Vagina (tissue), 2 donors: ENCODE measurements around the gene RPL10.

Experiments
- CTCF ChIP-seq, 3 experiments: fragments of 450-650 bp in 2 of 3; fragments of 200-600 bp in 1 of 3; sonication (generic) in 1 of 3; IDR thresholded peaks; one replicate each; pipeline ENCODE4 v1.5.1; 2017 to 2019; ENCODE audit warnings: antibody characterized with exemption in 3 of 3, mild to moderate bottlenecking in 2 of 3, moderate library complexity in 2 of 3
- POLR2A ChIP-seq, 2 donors: fragments of 450-650 bp; IDR thresholded peaks; one replicate each; pipeline ENCODE4 v1.6.1; 2017; ENCODE audit warnings: antibody characterized with exemption in 2 of 2, mild to moderate bottlenecking in 2 of 2, moderate library complexity in 2 of 2
- POLR2AphosphoS5 ChIP-seq, 2 donors: sonication (generic); formaldehyde crosslinking; IDR thresholded peaks; one replicate each; pipeline ENCODE4 v1.9.0; 2017; ENCODE audit warnings: antibody characterized with exemption in 2 of 2, mild to moderate bottlenecking in 2 of 2, low read depth in 1 of 2; ENCODE audit not compliant: insufficient read depth in 1 of 2

- TF ChIP-seq CTCF (IDR thresholded peaks at IDR 0.05) (no peak), POLR2AphosphoS5 (IDR thresholded peaks at IDR 0.05; ENCODE audit: insufficient read depth in 1 of 2, low read depth in 1 of 2) (peak in 1 of 2 donors; percentile 81), POLR2A (IDR thresholded peaks at IDR 0.05) (peak in 1 of 2 donors; percentile 32)
Observed at GRCh38 chrX:154368630-154369448, 29.3 kb upstream of the RPL10 start.
